B cell (primary cell): ENCODE measurements around the gene SLC2A3. TPM values are rescaled to one million over a fixed set of nuclear protein-coding genes. Genes with fewer than 3 reads are reported as not detected.

Source experiments
- ATAC-seq: fragments of 200-7000 bp; cut with Tn5 transposase; one replicate; pipeline ENCODE4 v1.10.0; 2021; ENCODE audit warnings: low read depth, mild to moderate bottlenecking, moderate number of reproducible peaks, moderate library complexity
- CTCF ChIA-PET: fragments of 350-600 bp; sonication (Branson Sonifier 250); formaldehyde crosslinking; loops from one replicate; lab custom pipeline; 2021; ENCODE audit warnings: antibody characterized with exemption, inconsistent platforms; lab: Charles Lee
- POLR2A ChIA-PET: fragments of 350-600 bp; sonication (Branson Sonifier 250); formaldehyde crosslinking; loops from one replicate; lab custom pipeline; 2021; ENCODE audit warnings: antibody characterized with exemption; lab: Charles Lee
- DNase-seq: peaks from one replicate; pipeline ENCODE4 v3.0.0; 2013
- H2AFZ ChIP-seq: 2 replicates; pipeline ENCODE4 v1.6.1; 2012; ENCODE audit warnings: mild to moderate bottlenecking, low read depth, low read length; ENCODE audit not compliant: insufficient read depth, poor library complexity, severe bottlenecking
- H3K27ac ChIP-seq, 2 donors: 1 replicate in 1 of 2; 2 replicates in 1 of 2; pipeline ENCODE4 v1.5.1; 2012 to 2013; ENCODE audit warnings: low read length in 2 of 2, mild to moderate bottlenecking in 2 of 2, moderate library complexity in 1 of 2
- H3K27me3 ChIP-seq, 4 experiments: fragments of 200-600 bp in 1 of 4; sonication (generic) in 1 of 4; replicated peaks in 1 of 4; 1 replicate in 2 of 4; 2 replicates in 2 of 4; pipeline versions ENCODE4 v1.6.1 to v1.7.0; 2013 to 2016; ENCODE audit warnings: low read length in 3 of 4, mild to moderate bottlenecking in 2 of 4, mixed read lengths in 1 of 4, moderate library complexity in 1 of 4; ENCODE audit not compliant: insufficient read depth in 4 of 4, control insufficient read depth in 3 of 4; ENCODE audit errors: control extremely low read depth in 1 of 4
- H3K36me3 ChIP-seq, 2 experiments: replicated peaks in 1 of 2; 1 replicate in 1 of 2; 2 replicates in 1 of 2; pipeline versions ENCODE4 v1.6.1 to v1.7.1; 2013; ENCODE audit warnings: low read length in 1 of 2; ENCODE audit not compliant: insufficient read depth in 2 of 2, control insufficient read depth in 1 of 2; ENCODE audit errors: control extremely low read depth in 1 of 2, extremely low read depth in 1 of 2
- H3K4me1 ChIP-seq, 2 donors: fragments of 200-600 bp in 1 of 2; sonication (generic) in 1 of 2; 1 replicate in 1 of 2; 2 replicates in 1 of 2; pipeline versions ENCODE4 v1.5.1 to v1.6.1; 2013 to 2017; ENCODE audit warnings: low read length in 2 of 2; ENCODE audit not compliant: control insufficient read depth in 2 of 2, insufficient read depth in 2 of 2
- H3K4me2 ChIP-seq: replicated peaks from 2 replicates; pipeline ENCODE3; 2012; ENCODE audit warnings: mild to moderate bottlenecking, low read depth, low read length; ENCODE audit not compliant: poor library complexity, severe bottlenecking
- H3K4me3 ChIP-seq, 5 experiments: fragments of 200-600 bp in 1 of 5; sonication (generic) in 1 of 5; 1 replicate in 3 of 5; 2 replicates in 2 of 5; pipeline versions ENCODE4 v1.5.1 to v1.7.0; 2011 to 2016; ENCODE audit warnings: low read length in 4 of 5, mild to moderate bottlenecking in 4 of 5, low read depth in 2 of 5, control low read depth in 1 of 5, moderate library complexity in 1 of 5; ENCODE audit not compliant: insufficient read depth in 1 of 5; ENCODE audit errors: control extremely low read depth in 1 of 5, extremely low read depth in 1 of 5
- H3K79me2 ChIP-seq: fragments of 200-600 bp; sonication (generic); one replicate; pipeline ENCODE4 v1.6.0; 2016; ENCODE audit warnings: low read length; ENCODE audit not compliant: control insufficient read depth, insufficient read depth
- H3K9ac ChIP-seq: fragments of 200-600 bp; sonication (generic); 2 replicates; pipeline ENCODE4 v1.6.1; 2017; ENCODE audit warnings: mild to moderate bottlenecking, low read length, moderate library complexity
- H3K9me3 ChIP-seq, 3 donors: one replicate each; pipeline versions ENCODE4 v1.6.1 to v1.7.1; 2013; ENCODE audit warnings: low read length in 2 of 3; ENCODE audit not compliant: control insufficient read depth in 2 of 3, insufficient read depth in 1 of 3; ENCODE audit errors: control extremely low read depth in 1 of 3
- H4K20me1 ChIP-seq: 2 replicates; pipeline ENCODE4 v1.6.0; 2012; ENCODE audit warnings: mild to moderate bottlenecking, low read length; ENCODE audit not compliant: insufficient read depth, control insufficient read depth, poor library complexity, severe bottlenecking
- H3K27ac Mint-ChIP-seq: one replicate; pipeline ENCODE4 v1.8.0; 2021; ENCODE audit warnings: mixed read lengths
- H3K27me3 Mint-ChIP-seq: one replicate; pipeline ENCODE4 v1.8.0; 2021; ENCODE audit warnings: mixed read lengths
- H3K4me1 Mint-ChIP-seq: one replicate; pipeline ENCODE4 v1.8.0; 2021; ENCODE audit warnings: mixed read lengths
- H3K4me3 Mint-ChIP-seq: one replicate; pipeline ENCODE4 v1.8.0; 2021; ENCODE audit warnings: mixed read lengths
- H3K9me3 Mint-ChIP-seq: one replicate; pipeline ENCODE4 v1.8.0; 2022; ENCODE audit warnings: mixed read lengths; ENCODE audit not compliant: insufficient read depth
- EZH2 ChIP-seq: IDR thresholded peaks from 2 replicates; pipeline ENCODE4 v1.6.1; 2012; ENCODE audit warnings: borderline replicate concordance, low read depth, mild to moderate bottlenecking, moderate library complexity, low read length; ENCODE audit not compliant: insufficient read depth, poor library complexity, severe bottlenecking
- WGBS: methylation state at CpG from one replicate; pipeline ENCODE4 v1.1.5; 2013; ENCODE audit warnings: missing lambda C conversion rate; ENCODE audit not compliant: insufficient coverage; 5-methylcytosine and 5-hydroxymethylcytosine counted together
- intact Hi-C: fragments of 100-400 bp; cut with micrococcal nuclease; formaldehyde crosslinking; loops from one replicate; pipeline ENCODE4 v1.10.0; 2022
- polyA plus RNA-seq: library from polyadenylated mRNA; depleted of rRNA; stranded (reverse); fragments of >200 nt; gene quantifications from 2 replicates; pipeline ENCODE4 v1.2.3, GENCODE V29; 2012
- total RNA-seq, 2 donors: library from RNA; stranded (reverse); fragments of 120-200 nt in 1 of 2; gene quantifications; 1 replicate in 1 of 2; 2 replicates in 1 of 2; pipeline versions ENCODE4 v1.2.3 to v1.2.4, GENCODE V29; 2013 to 2022
- TF ChIP-seq, protein P1 (sequence below): fragments of 200-600 bp; IDR thresholded peaks from one replicate; pipeline ENCODE4 v1.8.0; 2022; ENCODE audit warnings: antibody characterized with exemption, mild to moderate bottlenecking

Gene SLC2A3
- total and polyA plus RNA-seq, 2 donors (not counting 1 experiment from before 2014, with no cell fraction given): 215 to 284 TPM

GRCh38 chr12:7961395-7962178 lies 25.6 kb upstream of the SLC2A3 start:
- 93% methylated on average over 5 of the region's 12 CpGs for WGBS
- Histone ChIP-seq H3K4me1 (peaks cover 25 to 34% of the 10 kb centered on the region in 2 donors), H2AFZ (no peak overlapping the region), H3K79me2 (peaks cover 11% of the 10 kb centered on the region), H3K4me3 (peak overlapping the region; percentile 63 to 91 (median 71)), H3K27ac (peak overlapping the region; percentile 91 to 94), H3K9me3 (no peaks in the 10 kb centered on the region), H4K20me1 (no peaks in the 10 kb centered on the region), H3K9ac (peak overlapping the region; percentile 77), H3K36me3 (peaks cover 0 to 3% of the 10 kb centered on the region in 2 experiments), H3K4me2 (peak overlapping the region; percentile 78), H3K27me3 (no peaks in the 10 kb centered on the region)
- Mint-ChIP-seq H3K4me3 (peak overlapping the region; percentile 75), H3K27ac (peak overlapping the region; percentile 67), H3K9me3 (no peaks in the 10 kb centered on the region), H3K4me1 (peaks cover 36% of the 10 kb centered on the region), H3K27me3 (no peaks in the 10 kb centered on the region)
- ChIA-PET CTCF (interaction anchor here (1.2 to 12.8 kb wide), 12 partner anchors 8 to 101 kb away, joined by 4 to 221 read pairs (median 10); partner anchors contain the start of gene SLC2A3), POLR2A (interaction anchor here (0.6 to 3.2 kb wide), 7 partner anchors 9 to 740 kb away, joined by 4 to 49 read pairs (median 6); partner anchors contain the start of gene SLC2A3)
- ATAC-seq: no peak
- intact Hi-C loops: no loop called here
- TF ChIP-seq, protein P1, sequence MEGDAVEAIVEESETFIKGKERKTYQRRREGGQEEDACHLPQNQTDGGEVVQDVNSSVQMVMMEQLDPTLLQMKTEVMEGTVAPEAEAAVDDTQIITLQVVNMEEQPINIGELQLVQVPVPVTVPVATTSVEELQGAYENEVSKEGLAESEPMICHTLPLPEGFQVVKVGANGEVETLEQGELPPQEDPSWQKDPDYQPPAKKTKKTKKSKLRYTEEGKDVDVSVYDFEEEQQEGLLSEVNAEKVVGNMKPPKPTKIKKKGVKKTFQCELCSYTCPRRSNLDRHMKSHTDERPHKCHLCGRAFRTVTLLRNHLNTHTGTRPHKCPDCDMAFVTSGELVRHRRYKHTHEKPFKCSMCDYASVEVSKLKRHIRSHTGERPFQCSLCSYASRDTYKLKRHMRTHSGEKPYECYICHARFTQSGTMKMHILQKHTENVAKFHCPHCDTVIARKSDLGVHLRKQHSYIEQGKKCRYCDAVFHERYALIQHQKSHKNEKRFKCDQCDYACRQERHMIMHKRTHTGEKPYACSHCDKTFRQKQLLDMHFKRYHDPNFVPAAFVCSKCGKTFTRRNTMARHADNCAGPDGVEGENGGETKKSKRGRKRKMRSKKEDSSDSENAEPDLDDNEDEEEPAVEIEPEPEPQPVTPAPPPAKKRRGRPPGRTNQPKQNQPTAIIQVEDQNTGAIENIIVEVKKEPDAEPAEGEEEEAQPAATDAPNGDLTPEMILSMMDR: no peak
- TF ChIP-seq EZH2: no peak
- DNase-seq: no peak
